HL-60 (cell line): ENCODE results near the gene MPDU1.

Experiments used
- DNase-seq, 2 experiments: peaks; one replicate each; pipeline ENCODE4 v3.0.0-alpha.2; 2010 to 2020; ENCODE audit warnings: low read depth in 1 of 2, low spot score in 1 of 2
- H3K27ac ChIP-seq: fragments of 250-450 bp; sonication (Bioruptor Pico); replicated peaks from 2 replicates; pipeline ENCODE4 v1.5.1; 2020; ENCODE audit warnings: mild to moderate bottlenecking, moderate library complexity
- H3K27me3 ChIP-seq: fragments of 250-450 bp; sonication (Bioruptor Pico); 2 replicates; pipeline ENCODE4 v1.5.1; 2021; ENCODE audit warnings: mild to moderate bottlenecking, moderate library complexity; ENCODE audit not compliant: insufficient read depth, poor library complexity, severe bottlenecking
- H3K4me3 ChIP-seq: replicated peaks from 2 replicates; pipeline ENCODE4 v1.5.1; 2011; ENCODE audit warnings: mild to moderate bottlenecking, control low read depth, low read length; ENCODE audit not compliant: insufficient read depth
- GABPA ChIP-seq: IDR thresholded peaks from 2 replicates; pipeline ENCODE4 v1.6.1; 2012; ENCODE audit warnings: low read depth
- POLR2AphosphoS5 ChIP-seq: IDR thresholded peaks from 2 replicates; pipeline ENCODE4 v1.6.1; 2012; ENCODE audit warnings: low read depth
- SPI1 ChIP-seq: IDR thresholded peaks from 2 replicates; pipeline ENCODE4 v1.6.1; 2012; ENCODE audit warnings: low read depth, mild to moderate bottlenecking, borderline replicate concordance
- TF ChIP-seq, protein P1 (sequence below): IDR thresholded peaks from 2 replicates; pipeline ENCODE4 v1.6.1; 2012; ENCODE audit warnings: low read depth; ENCODE audit not compliant: insufficient replicate concordance
- TF ChIP-seq, protein P2 (sequence below): IDR thresholded peaks from one replicate; pipeline ENCODE4 v1.5.1; 2011; ENCODE audit warnings: low read length, control low read depth, inconsistent platforms; ENCODE audit not compliant: insufficient read depth

The MPDU1 gene

DNA sequence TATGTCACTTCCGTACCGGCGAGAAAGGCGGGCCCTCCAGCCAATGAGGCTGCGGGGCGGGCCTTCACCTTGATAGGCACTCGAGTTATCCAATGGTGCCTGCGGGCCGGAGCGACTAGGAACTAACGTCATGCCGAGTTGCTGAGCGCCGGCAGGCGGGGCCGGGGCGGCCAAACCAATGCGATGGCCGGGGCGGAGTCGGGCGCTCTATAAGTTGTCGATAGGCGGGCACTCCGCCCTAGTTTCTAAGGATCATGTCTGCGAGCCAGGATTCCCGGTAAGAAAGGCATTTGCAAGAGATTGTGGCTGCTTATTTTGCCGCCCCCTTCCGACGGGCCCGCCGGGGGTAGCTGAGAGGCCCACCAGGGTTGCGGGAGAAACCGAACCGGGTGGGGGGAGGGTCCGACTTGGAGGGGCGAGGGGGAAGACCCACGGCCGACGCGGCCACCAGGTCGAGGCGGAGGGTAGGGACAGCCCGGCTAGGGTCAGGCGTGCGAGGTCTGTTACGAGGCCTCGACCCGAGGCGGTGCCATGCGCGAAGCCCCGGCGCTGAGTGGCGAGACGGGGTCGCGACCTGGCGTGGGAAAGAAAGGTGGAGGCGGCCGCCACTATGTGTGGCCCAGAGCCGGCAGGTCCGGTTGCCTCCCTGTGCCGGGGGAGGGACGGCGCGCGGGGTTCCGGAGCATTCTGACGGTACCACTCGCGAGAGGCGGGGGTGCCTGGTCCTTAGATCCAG, 10.9 kb upstream of the MPDU1 start:
- peak overlapping the region; percentile 61 for H3K4me3 ChIP-seq
- H3K27me3 ChIP-seq, result no peaks in the 10 kb centered on the region
- TF ChIP-seq, protein P1, sequence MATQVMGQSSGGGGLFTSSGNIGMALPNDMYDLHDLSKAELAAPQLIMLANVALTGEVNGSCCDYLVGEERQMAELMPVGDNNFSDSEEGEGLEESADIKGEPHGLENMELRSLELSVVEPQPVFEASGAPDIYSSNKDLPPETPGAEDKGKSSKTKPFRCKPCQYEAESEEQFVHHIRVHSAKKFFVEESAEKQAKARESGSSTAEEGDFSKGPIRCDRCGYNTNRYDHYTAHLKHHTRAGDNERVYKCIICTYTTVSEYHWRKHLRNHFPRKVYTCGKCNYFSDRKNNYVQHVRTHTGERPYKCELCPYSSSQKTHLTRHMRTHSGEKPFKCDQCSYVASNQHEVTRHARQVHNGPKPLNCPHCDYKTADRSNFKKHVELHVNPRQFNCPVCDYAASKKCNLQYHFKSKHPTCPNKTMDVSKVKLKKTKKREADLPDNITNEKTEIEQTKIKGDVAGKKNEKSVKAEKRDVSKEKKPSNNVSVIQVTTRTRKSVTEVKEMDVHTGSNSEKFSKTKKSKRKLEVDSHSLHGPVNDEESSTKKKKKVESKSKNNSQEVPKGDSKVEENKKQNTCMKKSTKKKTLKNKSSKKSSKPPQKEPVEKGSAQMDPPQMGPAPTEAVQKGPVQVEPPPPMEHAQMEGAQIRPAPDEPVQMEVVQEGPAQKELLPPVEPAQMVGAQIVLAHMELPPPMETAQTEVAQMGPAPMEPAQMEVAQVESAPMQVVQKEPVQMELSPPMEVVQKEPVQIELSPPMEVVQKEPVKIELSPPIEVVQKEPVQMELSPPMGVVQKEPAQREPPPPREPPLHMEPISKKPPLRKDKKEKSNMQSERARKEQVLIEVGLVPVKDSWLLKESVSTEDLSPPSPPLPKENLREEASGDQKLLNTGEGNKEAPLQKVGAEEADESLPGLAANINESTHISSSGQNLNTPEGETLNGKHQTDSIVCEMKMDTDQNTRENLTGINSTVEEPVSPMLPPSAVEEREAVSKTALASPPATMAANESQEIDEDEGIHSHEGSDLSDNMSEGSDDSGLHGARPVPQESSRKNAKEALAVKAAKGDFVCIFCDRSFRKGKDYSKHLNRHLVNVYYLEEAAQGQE, result peak; percentile 38
- TF ChIP-seq, protein P2, sequence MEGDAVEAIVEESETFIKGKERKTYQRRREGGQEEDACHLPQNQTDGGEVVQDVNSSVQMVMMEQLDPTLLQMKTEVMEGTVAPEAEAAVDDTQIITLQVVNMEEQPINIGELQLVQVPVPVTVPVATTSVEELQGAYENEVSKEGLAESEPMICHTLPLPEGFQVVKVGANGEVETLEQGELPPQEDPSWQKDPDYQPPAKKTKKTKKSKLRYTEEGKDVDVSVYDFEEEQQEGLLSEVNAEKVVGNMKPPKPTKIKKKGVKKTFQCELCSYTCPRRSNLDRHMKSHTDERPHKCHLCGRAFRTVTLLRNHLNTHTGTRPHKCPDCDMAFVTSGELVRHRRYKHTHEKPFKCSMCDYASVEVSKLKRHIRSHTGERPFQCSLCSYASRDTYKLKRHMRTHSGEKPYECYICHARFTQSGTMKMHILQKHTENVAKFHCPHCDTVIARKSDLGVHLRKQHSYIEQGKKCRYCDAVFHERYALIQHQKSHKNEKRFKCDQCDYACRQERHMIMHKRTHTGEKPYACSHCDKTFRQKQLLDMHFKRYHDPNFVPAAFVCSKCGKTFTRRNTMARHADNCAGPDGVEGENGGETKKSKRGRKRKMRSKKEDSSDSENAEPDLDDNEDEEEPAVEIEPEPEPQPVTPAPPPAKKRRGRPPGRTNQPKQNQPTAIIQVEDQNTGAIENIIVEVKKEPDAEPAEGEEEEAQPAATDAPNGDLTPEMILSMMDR, result no peak
- TF ChIP-seq GABPA, result peak; percentile 78
- no peak for TF ChIP-seq SPI1
- TF ChIP-seq POLR2AphosphoS5, result peak; percentile 93
- H3K27ac ChIP-seq, result peak overlapping the region; percentile 99
- DNase-seq, result peak; percentile 91 to 95

DNA sequence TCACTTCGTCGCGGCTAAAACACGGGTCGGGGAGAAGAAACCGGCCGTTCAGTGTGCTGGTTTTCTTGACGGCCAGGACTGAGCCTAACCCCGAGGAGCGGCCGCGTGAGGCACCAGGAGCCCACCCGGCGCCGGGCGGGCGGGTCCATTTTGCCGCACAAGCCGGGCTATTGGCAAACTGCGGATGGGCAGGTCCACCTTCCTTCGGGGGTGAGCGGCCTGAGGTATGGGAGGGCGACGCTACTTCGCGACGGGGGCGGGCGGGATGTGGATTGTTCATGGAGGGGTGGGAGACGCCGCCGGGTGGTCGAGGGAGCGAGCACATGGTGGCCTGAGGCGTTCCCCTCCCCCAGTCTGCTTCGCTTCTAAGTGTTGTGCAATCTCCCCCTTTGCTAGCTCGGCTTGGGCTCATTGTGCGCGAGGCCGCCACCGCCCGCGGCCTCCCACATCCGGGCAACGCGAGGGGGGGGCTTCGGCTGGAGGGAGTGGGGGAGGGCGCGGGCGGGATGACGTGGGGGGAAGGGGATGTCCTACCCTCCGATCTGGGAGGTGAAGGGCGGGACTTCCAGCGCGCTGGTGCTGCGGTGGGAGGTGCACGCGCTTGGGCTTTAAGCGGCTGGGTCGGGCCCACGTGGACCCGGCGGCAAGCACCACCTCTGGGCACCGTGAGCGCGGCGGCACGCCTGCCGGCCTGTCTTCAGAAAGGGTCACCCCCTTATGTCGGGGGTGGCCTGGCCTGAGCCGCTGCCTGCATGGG, 10.2 kb upstream of the MPDU1 start:
- peak; percentile 77 to 78 for DNase-seq
- H3K4me3 ChIP-seq, result peak overlapping the region; percentile 61
- peak overlapping the region; percentile 99 for H3K27ac ChIP-seq
- TF ChIP-seq, protein P1, result no peak
- TF ChIP-seq SPI1 (no peak), GABPA (no peak), POLR2AphosphoS5 (peak; percentile 54; the same call in 1 of the 2 replicates)
- TF ChIP-seq, protein P2, result no peak
- no peaks in the 10 kb centered on the region for H3K27me3 ChIP-seq

DNA sequence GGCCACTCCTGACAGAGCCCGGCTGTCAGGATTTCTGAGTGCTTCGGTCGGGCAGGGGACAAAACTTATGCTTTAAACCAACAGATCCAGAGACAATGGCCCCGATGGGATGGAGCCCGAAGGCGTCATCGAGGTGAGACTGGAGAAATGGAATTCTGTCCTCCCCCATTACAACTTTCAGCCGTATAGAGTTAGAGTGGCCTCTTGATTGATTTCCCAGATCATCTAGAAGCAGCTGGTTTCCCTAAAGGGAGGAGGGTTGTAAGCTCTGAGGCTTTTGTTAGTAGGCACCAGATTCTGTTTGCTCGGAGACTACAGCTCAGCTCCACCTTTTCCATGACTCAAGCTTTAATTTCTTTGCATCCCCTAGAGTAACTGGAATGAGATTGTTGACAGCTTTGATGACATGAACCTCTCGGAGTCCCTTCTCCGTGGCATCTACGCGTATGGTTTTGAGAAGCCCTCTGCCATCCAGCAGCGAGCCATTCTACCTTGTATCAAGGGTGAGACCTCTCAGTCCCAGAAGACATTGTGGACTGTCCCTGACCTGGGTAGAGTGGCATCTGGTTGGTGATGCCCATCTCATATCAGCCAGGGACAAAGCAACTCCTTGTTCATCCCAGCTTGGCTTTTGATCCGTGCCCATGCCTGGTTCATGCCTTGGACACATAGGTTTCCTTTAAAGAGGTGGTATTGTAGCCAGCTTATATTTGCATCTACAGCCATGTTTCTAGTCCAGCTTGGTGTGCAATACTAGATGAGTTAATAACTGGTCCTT, 9.3 kb upstream of the MPDU1 start:
- H3K27me3 ChIP-seq, result no peaks in the 10 kb centered on the region
- H3K27ac ChIP-seq, result peak overlapping the region; percentile 99
- DNase-seq, result peak in 1 of 2 experiments; percentile 0
- H3K4me3 ChIP-seq, result peak overlapping the region; percentile 61
- TF ChIP-seq SPI1 (no peak), GABPA (no peak), POLR2AphosphoS5 (no peak; the same call in 1 of the 2 replicates)
- TF ChIP-seq, protein P1, result no peak
- TF ChIP-seq, protein P2, result no peak
